NK-92 (cell line): ENCODE data around the gene DPP10.
"Not testable (repeated sequence)": the region's sequence is repeated elsewhere in the genome, so short reads cannot be mapped to it uniquely, and the experiment has no call there.

Source experiments
- DNase-seq: peaks from one replicate; lab custom pipeline; 2025; ENCODE audit not compliant: unreplicated experiment; lab: John Stamatoyannopoulos, UW

Gene DPP10

GRCh38 chr2:114937366-114937930 lies 495.0 kb downstream of the DPP10 start:
- DNase-seq: no peak

GRCh38 chr2:114940785-114941458 lies 498.5 kb downstream of the DPP10 start:
- DNase-seq: no peak

DNA sequence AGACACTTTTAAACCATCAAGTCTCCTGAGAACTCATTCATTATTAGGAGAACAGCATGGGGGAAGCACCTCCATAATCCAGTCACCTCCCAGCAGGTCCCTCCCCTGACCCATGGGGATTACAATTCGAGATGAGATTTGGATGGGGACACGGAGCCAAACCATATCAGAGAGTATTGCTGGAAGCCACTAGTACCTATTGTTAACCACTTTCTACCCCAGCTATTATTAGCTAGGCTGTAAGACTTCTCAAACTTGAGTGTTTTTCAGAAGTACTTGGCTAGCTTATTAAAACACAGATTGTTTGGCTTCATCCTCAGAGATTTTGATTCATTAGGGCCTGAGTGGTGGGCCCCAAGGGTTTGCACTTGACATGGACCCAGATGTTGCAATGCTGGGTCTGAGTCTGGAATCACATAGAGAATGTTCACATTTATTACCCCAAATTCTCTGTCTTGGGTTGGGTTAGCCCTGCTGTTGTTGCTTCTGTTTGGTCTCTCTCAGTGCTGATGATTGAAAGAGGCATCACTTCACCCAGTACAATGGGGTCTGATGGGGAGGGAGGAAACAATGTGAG lies 506.9 kb downstream of the DPP10 start:
- DNase-seq: no peak

- no peak for DNase-seq
These were observed 517.9 kb downstream of the DPP10 start for GRCh38 chr2:114960389-114960788.

GRCh38 chr2:114962532-114962931 lies 520.1 kb downstream of the DPP10 start:
- no peak for DNase-seq

DNA sequence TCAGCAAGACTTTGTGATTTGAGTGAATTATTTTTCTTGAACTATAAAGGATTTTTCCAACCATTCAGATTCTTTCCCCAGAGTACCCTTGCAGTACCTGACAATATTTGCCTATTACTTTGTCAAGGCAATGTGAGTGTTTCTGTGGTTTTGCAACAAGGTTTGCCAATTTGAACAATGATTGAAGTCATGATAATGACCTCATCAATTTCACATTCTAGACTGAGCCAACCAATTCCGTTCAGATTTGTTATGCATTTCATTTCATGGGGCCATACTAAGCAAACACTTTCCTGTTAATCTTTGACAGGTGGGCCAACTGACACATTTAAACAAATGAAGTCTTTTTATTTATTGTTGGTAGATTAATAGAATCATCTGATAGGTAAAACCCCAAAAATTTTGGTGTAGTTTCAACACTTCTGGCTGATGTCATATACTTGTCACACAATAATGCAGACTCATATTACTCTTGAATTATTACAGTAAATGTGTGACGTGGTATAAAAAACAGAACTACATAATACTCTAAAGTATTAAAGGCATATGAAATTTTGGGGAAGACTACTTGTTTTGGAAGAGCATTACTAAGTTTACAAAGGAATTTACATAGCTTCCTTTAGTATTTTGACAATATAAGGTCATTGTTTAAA lies 526.4 kb downstream of the DPP10 start:
- no peak for DNase-seq

DNA sequence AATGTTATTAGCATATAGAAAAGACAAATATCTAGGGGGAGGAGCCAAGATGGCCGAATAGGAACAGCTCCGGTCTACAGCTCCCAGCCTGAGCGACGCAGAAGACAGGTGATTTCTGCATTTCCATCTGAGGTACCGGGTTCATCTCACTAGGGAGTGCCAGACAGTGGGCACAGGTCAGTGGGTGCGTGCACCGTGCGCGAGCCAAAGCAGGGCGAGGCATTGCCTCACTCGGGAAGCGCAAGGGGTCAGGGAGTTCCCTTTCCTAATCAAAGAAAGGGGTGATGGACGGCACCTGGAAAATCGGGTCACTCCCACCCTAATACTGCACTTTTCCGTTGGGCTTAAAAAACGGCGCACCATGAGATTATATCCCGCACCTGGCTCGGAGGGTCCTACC lies 561.9 kb downstream of the DPP10 start:
- not testable (repeated sequence) for DNase-seq

GRCh38 chr2:115011721-115012120 lies 569.3 kb downstream of the DPP10 start:
- no peak for DNase-seq

GRCh38 chr2:115022013-115022412 lies 579.6 kb downstream of the DPP10 start:
- not testable (repeated sequence) for DNase-seq

GRCh38 chr2:115034801-115035200 lies 592.4 kb downstream of the DPP10 start:
- no peak for DNase-seq

DNA sequence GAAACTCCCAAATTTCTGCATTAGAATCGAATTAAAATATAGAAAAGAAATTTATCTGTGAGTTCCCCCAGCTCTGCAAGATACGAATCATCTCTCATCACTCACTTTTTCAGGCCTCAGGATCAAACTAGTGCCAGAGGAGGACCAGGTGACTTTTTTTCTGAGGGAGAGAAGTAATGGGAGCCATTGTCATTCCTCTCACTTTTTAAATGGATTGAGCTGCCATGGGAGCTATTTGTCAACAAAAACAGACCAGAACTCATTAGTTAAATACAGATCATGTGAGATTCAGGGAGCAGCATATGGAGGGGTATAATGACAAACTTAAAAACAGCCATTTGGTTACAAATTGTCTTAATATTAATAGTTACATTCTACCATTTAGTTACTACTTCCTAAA lies 594.4 kb downstream of the DPP10 start:
- no peak for DNase-seq

GRCh38 chr2:115057473-115057872 lies 615.0 kb downstream of the DPP10 start:
- no peak for DNase-seq

DNA sequence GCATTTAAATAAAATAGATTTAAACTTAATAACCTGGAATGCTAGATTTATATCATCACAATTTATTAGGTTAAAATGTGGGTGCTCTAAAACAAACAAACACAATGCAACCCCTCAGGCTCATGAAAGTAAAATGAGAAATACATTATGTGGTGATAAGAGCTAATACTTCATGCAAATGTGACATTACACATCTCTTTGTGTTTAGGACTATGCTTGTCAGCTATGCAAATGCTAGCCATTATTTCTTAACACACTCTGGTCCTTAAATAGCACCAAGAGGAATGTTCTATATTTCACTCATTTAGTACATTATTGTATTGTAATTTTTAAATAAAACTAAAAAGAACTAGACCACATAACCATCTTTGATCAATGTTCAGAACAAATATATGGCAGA lies 627.6 kb downstream of the DPP10 start:
- DNase-seq: no peak

DNA sequence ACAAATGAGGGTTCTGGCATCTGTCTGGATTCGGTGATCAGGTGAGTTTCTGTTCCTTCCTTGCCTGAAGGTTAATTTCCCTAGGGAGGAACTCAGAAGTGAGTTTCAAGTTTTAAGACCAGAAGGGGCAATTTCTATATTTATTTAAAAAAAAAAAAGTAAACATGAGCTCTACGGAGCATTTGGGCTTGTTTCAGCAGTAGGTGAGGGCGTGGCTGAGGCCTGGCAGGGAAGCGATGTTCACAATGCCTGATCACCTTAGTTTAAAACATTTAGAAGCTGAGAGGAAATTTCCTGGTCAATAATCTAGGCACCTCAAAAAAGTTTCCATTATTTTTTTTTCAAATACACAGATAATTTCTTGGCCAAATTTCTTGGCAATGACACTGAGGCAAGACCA lies 629.1 kb downstream of the DPP10 start:
- DNase-seq: no peak

DNA sequence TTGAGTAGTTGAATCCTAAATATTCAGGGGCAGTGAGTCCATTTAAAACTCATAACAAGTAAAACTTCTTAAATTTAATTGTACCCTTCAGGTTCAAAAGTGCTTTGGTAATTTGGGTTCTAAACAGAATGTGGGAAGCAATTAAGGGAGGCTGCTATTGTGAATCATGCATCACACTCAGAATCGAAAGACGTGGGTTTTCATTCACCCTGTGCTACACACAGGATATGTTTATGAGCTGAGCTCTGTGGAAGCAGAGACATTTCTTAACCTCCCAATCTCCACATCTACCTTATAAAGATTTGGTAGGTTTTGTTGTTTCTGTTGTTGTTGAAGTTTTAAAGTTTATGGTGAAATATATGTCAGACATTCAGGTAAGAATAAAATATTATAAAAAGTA lies 633.4 kb downstream of the DPP10 start:
- no peak for DNase-seq

- DNase-seq: no peak
These were observed 635.2 kb downstream of the DPP10 start for GRCh38 chr2:115077626-115078025.

- no peak for DNase-seq
These were observed 640.8 kb downstream of the DPP10 start for GRCh38 chr2:115083225-115083624.

DNA sequence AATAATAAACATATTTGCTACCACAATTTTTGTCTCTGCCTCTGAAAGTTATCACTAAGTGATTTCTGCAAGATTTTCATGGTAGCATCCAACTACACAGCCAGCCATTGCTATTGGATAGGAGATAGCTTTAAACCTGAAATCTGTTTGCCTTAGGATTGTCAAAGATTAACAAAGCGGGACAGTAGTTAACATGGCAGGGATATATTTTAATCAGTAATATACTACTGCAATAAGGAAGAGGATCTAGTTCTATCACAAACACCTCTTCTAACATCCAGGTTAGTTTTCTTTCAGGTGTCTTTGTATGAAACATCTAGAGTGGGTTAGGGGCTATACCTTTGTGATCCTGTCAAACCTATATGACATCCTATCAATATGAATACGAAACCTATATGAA lies 641.3 kb downstream of the DPP10 start:
- DNase-seq: no peak

GRCh38 chr2:115084446-115084845 lies 642.0 kb downstream of the DPP10 start:
- no peak for DNase-seq

- not testable (repeated sequence) for DNase-seq
These were observed 643.7 kb downstream of the DPP10 start for GRCh38 chr2:115086051-115086620.

DNA sequence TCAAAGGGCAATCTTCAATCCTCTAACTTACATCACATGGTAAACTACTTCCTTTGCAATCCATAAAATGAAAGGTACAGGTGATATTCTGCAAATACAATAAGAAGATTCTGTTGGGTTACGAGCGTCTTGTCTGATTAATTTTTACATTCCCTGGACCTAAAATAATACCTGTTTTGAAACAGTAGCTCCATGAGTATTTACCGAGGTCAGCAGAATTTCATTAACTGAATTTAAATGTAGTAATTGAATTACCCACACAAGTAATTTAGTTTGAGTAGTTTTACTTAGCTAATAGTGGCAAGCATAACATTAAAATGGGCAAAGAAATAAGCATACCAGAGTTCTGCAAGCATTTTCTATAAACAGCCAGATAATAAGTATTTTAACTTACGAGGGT lies 652.0 kb downstream of the DPP10 start:
- no peak for DNase-seq

DNA sequence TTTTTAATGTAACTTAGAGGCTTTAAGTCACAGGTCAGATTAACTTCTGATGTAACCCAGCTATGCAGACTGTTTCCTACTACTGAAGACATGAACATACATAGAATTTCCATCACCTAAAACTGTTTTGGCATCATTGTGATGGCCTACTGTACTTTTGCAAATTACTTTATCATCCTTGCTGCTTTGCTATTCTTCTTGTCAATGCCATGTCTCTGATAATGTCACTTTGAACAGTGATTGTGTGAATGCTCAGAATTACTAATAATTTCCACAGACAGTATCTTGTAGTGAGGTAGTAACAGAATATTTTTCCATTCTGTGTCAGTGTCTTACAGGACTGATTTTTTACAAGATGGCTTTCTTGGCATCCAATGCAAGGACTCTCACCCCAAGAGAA lies 663.5 kb downstream of the DPP10 start:
- DNase-seq: no peak
